GM19240 (cell line): ENCODE data around the gene LHFPL6.
A peak's percentile ranks its signal among the peaks of the same experiment; 100 is the strongest.

Experiments used
- DNase-seq: peaks from one replicate; pipeline ENCODE4 v3.0.0; 2011; ENCODE audit warnings: low spot score; ENCODE audit not compliant: insufficient read length

The LHFPL6 gene

DNA sequence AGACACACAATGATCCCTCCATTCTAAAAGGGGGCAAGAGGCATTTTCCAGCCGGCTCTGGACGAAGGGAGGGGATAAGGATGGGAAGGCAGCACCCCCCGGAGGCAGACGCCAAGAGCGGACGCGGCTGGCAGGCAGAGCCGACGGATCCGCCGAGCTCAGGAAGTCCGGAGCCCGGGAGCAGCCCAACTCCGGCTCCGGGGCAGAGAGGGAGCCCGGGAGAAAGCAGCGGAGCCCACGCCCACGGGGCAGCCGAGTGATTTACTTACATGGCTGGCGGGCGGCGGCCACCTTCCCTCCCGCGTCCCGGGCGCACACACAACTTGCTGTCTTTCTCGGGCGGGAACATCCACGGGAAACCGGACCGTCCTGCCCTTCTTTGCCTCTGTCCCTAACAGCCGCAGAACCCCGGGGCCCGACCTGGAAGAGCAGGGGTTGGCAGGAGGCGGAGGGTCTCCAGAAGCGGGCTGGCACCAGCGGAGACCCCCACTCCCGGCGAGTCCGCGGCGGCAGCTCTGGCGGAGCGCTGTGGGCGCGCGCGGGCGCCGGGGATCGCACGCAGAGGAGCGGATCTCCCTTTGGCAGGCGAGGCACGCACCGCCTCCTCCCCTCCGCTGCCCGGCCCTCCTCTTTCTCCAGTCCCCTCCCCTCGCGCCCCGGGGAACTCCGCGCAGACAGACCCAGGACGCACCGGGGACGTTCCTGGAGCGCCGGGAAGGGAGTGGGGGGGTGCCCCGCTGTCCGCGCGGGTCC lies at the start of gene LHFPL6:
Gene LHFPL6 (minus strand): TSS at position 580 of the 753 bp plus-strand sequence.
- peak; percentile 53 for DNase-seq

DNA sequence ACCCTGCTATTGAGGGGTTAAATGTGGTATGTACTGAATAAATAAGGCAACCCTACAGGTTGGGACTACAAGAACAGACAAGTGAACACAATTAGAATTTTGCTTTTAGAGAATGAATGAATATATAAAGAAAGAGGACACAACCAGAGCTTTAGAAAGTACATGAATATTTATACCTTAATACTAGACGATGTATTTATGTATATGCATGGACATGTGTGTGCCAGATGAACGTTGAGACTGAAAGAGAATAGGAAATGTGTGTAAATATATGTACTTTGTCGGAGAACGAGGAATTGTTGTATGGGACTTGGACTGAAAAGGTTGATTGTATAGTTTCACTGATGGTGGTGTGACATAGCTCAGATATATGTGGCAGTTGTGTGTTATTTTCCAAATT lies 43.1 kb upstream of the LHFPL6 start:
- DNase-seq, result no peak

DNA sequence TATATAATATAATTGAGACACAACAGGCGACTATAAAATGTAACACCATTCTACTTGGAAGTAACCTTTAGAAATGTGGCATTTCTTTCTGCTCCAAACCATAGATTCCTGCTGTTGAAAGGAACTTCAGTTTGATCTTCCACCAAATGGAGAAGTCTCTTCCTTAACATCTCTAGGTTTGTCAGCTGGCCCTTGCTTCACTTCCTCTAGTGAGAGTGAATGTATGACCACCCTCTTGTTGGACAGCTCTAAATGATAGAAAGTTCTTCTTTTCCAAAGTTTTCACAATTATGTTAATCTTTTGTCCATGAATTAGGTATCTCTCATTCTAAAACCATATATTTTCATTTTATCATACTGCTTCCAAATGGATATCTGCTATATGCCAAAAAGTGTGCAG lies 38.7 kb upstream of the LHFPL6 start:
- no peak for DNase-seq

DNA sequence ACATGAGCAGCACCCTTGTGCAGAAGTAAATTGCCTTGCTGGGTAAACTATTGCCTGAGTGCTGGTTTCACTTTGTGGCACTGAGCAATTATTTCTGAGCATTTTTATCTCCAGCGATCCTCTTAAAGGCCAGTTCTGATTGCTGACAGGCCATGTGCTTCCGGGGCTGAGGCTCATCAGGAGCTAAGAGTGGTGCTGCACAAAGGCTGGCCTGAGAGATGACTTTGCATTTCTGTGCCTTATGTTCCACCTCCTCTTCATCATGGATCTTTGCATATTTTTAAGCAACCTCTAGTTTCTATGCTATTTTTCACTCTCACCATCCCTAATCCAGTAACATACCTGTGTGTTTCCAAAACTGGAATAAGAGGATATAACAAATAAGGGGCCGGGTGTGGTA lies 34.9 kb upstream of the LHFPL6 start:
- DNase-seq, result no peak

DNA sequence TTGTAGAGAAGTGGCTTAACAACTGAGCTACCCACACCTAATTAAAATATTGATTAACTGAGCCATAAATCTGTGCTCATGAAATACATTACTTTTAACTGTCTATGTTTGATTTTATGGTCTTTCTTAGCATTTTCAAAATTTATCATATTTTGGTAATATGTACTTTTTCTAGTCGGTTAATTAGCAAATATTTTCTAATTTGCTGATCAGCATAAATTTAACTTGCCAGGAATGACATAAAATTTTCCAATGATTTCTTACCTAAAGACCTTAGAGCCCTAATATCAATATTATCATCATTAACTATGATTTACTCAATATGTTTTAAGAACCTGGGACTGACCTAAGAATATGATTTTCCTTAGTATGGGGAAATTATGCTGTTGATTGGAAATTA lies 32.6 kb upstream of the LHFPL6 start:
- DNase-seq, result no peak

DNA sequence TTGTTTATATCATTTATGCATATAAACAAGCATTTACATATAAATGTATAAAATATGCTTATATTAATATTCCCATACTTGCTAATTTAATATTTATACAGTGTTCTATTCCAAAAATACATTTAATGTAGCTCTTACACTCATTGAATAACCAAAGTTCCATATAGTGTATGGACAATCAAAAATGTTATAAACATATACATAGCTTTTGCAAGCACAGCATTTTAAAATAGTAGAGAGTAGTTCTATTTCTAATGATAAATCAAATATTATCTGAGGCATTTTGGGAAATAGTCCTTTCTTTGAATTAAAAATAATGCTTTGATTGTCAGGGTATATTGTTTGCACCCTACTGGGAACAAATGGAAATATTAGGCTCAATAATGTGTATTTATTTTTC lies 30.0 kb upstream of the LHFPL6 start:
- no peak for DNase-seq

DNA sequence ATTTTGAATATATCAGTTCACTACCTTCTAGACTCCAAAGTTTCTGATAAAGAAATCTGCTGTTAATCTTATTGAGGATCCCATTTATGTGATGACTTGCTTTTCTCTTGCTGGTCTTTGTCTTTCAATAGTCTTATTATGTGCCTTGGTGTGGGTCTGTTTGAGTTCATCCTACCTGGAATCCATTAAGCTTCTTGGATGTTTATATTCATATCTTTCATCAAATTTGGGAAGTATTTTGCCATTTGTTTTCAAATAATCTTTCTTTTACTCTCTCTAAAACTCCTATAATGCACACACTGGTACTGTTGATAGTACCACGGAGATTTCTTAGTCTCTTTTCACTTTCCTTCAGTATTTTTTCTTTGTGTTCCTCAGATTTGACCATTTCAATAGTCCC lies 28.3 kb upstream of the LHFPL6 start:
- no peak for DNase-seq

DNA sequence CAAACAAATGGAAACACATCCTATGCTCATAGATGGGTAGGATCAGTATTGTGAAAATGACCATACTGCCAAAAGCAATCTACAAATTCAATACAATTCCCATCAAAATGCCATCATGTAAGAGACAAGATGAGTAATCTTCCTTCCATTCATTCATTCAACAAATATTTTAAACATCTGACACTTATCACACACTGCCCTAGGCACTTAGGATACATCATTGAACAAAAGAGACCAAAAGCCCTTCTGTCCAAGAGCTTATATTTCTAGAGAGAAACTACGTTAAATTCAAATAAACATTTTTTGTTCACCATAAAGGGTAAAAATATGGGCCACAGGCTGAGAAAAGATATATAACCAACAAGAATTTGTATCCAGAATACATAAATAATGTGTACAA lies 20.5 kb upstream of the LHFPL6 start:
- DNase-seq, result no peak

DNA sequence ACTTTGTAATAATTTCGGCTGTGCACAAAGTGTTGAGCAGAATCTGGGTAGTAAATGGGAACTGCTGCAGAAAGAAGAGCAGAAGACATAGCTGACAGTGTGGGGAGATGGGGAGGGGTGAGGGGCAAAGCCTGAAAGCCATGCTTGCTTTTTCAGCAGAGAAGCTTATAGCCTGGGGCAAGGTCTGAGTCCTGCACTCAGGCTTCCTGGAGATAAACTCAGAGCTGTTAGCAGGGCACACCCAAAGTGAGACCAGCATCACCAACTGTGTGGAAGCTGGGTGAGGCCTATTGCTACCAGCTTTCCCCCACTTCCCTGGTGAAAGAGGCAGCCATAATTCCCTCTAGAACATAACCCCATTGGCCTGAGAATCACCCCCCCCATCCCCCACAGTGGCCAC lies 15.6 kb upstream of the LHFPL6 start:
- DNase-seq, result no peak

DNA sequence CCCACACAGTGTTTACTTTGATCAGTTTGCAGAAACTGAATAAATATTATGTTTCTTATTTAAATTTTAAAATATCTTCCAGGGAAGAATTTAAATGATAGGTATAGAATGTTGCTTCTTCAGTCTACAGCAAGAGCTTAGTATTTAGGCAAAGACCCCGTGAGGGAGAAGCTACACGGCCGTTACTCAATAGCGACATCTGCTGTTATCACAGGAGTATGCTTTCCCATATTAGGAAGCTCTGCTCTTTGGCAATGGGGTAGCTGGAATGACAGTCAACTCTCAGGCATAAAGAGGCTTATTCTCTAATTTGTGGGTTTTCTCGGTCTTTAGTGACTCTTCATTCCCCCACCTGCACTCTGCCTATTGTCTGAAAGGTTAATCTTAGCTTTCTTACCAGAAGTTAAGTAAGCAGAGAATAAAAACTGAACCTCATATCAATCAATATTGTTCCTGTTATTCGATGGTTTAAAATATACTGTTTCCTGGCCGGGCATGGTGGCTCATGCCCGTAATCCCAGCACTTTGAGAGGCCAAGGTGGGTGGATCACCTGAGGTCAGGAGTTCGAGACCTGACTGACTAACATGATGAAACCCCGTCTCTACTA lies 13.2 kb upstream of the LHFPL6 start:
- DNase-seq, result peak; percentile 38

DNA sequence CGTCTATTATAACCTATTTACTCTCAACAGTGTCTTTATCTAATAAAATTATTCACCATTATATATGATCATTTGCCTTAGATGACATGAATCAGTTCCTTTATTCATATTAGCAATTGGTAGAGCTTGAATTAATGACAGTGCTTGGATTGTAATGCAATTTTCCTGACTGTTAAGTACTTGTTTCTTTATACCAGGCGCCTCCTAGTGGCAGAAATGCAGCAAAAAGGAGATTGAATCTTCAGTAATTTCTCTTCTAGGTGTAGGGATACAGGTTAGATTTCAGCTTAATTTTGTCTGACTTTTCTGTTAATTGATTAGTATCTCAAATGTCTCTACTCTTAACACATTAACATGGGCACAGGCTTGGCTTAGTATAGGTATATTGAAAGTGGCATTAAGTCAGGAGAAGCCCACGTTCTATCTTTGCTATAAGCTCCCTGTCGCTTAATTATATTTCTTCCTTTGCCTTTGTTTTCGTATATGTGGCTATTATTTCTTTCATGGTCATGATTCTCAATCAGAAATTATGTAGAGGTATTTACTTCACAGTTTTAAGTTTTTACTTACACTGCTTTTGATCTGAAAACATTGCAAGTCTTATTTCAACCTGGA lies 9.1 kb upstream of the LHFPL6 start:
- no peak for DNase-seq

DNA sequence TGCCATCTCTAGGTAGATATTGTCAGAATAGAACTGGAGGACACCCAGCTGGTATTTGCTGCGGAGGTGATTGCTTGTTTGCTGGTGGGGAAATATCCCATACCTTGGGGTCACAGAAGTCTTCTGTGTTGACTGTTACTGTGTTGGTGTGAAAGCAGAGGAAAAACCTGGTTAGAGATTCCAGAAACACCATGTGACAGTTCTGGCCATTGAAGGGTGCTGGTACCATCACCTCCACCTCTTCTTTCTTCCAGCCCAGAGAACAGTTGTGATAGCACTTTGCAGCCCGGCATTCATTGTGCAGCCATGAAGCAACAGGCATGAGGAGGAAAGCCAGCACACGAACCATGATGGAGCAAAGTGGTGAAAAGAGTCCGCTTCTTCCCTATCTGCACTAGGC lies 4.9 kb upstream of the LHFPL6 start:
- no peak for DNase-seq

DNA sequence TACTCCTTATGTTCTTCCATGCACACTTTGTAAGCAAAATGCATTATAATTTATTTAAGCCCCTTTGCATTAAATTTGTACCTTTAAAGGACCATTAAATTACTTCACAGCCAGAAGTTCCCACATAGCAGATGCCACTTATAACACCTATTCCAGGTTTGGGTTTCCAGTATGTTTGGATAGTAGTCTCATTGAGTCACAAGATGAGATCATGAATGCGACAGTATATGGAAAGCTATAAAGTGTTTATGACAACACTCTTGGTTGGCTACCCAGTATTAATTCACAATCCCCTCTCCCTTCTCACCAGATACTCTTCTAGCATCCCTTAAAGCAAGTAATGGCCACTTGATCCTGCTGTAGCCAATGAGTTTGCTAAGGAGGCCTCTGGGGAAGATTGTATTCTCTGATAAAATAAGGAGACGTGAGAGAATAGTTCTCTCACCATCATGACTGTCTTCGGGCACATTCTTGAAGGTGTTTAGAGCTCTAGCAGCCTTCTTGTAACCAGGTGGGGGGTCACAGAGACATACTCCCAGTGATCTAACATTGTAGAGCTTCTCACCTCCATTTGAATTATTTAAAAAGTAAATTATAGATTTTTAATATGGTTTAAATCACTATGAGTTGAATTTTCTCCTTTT lies 2.8 kb upstream of the LHFPL6 start:
- no peak for DNase-seq

DNA sequence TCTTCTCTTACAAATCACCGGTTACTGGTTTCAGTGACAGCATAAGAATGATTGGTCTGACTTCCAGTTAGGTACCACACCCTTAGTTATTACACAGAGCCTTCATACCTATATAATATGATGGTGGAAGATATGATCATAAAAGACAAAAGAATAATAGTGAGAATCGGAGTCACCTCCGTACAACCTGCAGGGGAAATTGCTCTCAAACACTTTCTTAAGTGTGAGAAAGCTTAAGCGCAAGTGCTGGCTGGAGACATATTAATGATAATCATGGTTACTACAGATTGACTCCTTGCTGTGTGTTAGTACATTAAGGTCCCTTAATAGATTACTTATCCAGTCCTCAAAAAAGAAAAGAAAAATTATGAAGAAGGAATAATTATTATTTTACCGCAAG lies 1.8 kb upstream of the LHFPL6 start:
- DNase-seq, result no peak

DNA sequence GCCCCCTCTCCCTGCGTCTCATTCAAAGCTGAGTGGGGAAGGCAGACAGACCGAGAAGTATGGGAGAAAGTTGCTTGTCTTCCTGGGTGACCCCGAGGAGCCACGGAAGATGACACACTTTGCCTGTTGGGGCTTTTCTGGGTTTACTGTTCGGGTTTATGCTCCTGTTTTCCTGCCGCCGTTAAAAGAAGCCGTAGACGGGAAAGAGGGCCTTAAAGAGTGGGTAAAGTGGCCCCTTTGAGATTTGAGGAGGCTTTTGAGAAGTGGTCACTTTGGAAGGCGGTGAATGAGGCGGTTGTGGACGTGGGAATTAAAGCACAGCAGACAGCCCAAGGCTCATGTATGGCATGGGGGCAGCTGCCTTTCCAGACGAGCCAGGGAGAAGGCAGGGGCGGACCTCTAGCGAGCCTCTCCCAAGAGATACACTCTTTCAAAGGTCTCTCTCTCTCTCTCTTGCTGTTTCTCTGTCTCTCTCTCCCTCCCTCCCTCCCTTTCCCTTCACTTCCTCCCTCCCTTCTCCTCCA lies 493 bp upstream of the LHFPL6 start:
- no peak for DNase-seq

DNA sequence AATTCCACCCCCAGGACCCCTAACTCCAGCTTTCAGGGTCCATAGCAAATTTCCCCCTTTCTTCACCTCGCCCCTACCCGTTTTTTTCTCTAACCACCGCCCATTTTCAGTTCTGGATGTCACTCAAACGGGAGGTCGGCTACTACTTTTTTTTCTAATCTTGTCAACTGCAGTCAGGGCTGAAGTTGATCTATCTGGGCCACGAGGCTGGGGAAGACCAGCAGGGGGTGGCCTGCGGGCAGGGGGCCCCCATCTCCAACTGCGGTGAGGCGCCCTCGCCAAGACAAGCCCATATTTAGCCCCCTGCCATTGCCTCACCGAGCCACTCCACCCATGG lies 748 bp downstream of the LHFPL6 start:
- DNase-seq, result no peak

DNA sequence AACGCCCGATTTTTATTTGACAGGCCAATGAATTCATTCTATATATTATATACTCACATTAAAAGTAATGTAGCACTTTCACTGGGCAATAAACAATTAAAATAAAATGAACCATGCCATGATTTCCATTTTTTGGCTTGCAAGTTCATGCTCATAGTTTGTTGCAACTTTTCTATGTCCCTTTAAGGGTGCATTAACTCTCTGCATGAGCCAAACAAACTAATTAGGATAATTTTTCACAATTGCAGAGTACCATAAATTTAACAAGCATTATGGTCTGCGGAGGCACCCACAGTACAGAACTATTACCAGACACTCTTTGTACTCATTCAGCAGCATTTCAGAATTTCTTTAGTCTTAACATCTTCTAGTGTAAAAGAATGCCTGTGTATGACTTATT lies 1.4 kb downstream of the LHFPL6 start:
- no peak for DNase-seq

DNA sequence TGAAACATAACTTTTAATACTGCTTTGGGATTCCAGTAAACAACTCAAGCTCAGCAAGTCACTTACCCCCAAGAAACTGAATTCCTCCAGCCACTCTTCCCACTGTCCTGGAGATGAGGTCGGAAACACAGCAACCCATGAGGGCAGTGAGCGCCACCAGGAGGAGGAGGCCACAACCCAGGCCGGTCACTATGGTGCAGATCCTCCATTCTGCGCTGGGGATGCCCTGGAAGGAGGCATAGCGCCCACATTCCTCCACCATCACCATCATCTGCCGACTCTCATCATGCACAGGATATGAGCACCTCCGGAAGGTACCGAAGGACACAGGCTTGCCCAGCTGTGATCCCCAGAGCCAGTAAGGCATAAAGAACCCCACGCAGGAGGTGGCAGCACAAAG lies 2.2 kb downstream of the LHFPL6 start:
- no peak for DNase-seq

DNA sequence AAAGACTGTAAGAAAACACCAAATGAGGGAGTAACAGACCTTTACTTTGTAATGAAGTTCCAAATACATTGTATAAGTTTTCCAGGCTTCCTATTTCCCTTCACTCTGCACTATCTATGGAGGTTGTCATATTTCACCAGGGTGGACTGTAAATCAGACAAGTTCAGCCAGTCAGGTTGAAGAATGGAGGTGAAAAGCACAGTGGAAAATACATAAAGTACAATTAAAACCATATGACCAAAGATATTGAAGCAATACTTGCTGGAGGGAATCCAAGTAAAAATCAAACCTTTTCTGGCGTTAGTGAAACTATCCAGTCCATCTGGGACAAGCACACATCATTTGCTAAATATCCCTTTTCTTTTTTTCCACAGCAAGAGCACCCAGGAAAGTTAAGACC lies 3.2 kb downstream of the LHFPL6 start:
- DNase-seq, result no peak

DNA sequence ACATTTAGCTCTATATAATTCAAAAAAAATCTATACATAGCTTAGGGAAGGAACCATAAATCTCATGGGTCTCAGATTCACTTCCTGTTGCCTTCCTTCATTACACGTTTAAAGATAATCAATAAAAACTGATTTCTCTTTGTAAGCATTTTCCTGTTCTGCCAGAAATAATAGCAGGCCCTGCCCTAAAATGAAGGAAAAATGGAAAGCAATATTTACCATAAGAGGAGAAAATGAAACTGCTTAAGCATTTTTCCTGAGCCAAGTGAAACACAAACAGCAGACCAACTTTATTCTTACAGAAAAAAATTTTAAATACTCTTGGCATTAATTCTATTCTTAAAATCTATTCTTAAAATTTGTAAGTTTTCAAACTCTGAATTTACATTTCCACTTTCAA lies 4.0 kb downstream of the LHFPL6 start:
- no peak for DNase-seq

DNA sequence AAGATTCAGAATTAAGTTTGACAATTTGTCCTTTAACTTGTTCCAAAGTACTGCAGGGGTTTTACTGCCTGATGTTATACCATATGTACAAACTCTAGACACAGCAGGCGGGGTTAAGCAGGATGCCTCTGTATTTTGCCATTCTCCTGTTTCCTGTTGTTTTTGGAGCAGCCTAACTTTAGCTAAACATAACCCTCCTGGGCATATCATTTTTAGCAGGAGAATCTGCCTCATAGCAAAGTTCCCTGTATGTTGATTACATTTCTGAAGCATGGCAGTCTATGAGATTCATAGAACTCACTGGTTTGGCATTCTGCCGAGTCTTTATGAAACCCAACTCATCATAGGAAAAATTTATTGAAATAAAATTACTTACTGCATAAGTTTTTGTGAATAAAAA lies 5.2 kb downstream of the LHFPL6 start:
- DNase-seq, result no peak

DNA sequence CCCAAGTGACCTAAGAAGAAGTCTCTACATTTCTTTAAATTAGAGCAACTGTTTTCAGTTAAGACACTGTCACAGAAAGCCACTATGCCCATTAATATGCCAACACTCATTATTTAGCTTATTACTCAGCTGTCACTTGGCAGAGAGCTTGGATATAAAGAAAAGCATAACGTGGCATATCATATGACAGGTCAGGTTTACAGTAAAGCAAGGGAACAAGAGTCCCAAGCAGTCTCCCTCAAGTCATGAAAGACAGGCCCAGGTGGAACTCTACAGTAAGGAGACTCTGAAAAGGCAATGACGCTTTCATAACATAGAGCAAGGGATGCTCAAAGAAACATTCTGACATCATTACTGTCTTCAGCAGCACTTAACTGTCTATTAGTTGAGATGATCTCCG lies 6.3 kb downstream of the LHFPL6 start:
- DNase-seq, result no peak
